GM19452 (cell line): Measurements from ENCODE around the gene RELB.

Experiments used
- ATAC-seq: cut with Tn5 transposase; IDR thresholded peaks from one replicate; pipeline ENCODE4 v1.9.1; 2021; ENCODE audit not compliant: unreplicated experiment

Gene RELB

GRCh38 chr19:45078390-45079062 lies 77.3 kb downstream of the RELB start:
- ATAC-seq = no peak

- ATAC-seq = no peak
Measured at GRCh38 chr19:45079063-45079910, 78.0 kb downstream of the RELB start, which contains the start of gene GEMIN7. Gene GEMIN7 (plus strand): TSS chr19:45079260. CDS start chr19:45090115, 10,855 bp downstream.

GRCh38 chr19:45079911-45080370 lies 78.7 kb downstream of the RELB start:
- ATAC-seq = no peak

- no peak for ATAC-seq
Measured at GRCh38 chr19:45082170-45082569, 80.9 kb downstream of the RELB start.

GRCh38 chr19:45086480-45086879 lies 85.2 kb downstream of the RELB start:
- ATAC-seq = no peak

- ATAC-seq = no peak
Measured at GRCh38 chr19:45087531-45087930, 86.3 kb downstream of the RELB start.
